A673 (cell line): ENCODE measurements around the gene EFHD2.

ENCODE experiments used
- CTCF ChIP-seq: fragments of 300-800, 200-600 bp; sonication (generic); conservative IDR thresholded peaks from 2 replicates; pipeline ENCODE4 v1.5.1; 2017; ENCODE audit warnings: low read depth, mild to moderate bottlenecking, antibody characterized with exemption, low read length, moderate library complexity, mixed read lengths
- EZH2 ChIP-seq: fragments of 200-600 bp; sonication (generic); IDR thresholded peaks from 2 replicates; pipeline ENCODE4 v1.6.1; 2017; ENCODE audit warnings: borderline replicate concordance, low read depth, mild to moderate bottlenecking, mixed read lengths, antibody characterized with exemption, low read length; ENCODE audit not compliant: poor library complexity, severe bottlenecking

- TF ChIP-seq CTCF (no peak), EZH2 (no peak)
These were observed 59.7 kb downstream of the EFHD2 start for GRCh38 chr1:15469361-15469760.
